HepG2 (cell line): Measurements from ENCODE around the gene FASTK. TPM values are rescaled to one million over a fixed set of nuclear protein-coding genes. Genes with fewer than 3 reads are reported as not detected.
A peak's percentile ranks its signal among the peaks of the same experiment; 100 is the strongest.

ENCODE experiments used
- ADNP ChIP-seq: sonication (generic); formaldehyde crosslinking; IDR thresholded peaks from 2 replicates; pipeline ENCODE4 v1.4.0; 2020; ENCODE audit warnings: missing genetic modification reagents
- ATF1 ChIP-seq: IDR thresholded peaks from 2 replicates; pipeline ENCODE4 v1.6.1; 2016; ENCODE audit warnings: mild to moderate bottlenecking, control low read depth
- HNRNPH1 ChIP-seq: fragments of 200-400 bp; formaldehyde crosslinking; optimal IDR thresholded peaks from 2 replicates; pipeline ENCODE3; 2017; ENCODE audit warnings: mild to moderate bottlenecking, low read depth, low read length
- KAT2B ChIP-seq: fragments of 150-350 bp; IDR thresholded peaks from 2 replicates; pipeline ENCODE4 v1.6.1; 2014; ENCODE audit warnings: low read depth, low read length, borderline replicate concordance
- KDM6A ChIP-seq: IDR thresholded peaks from 2 replicates; pipeline ENCODE4 v1.6.1; 2016; ENCODE audit warnings: low read depth
- MYC ChIP-seq: sonication (generic); formaldehyde crosslinking; IDR thresholded peaks from 2 replicates; pipeline ENCODE4 v1.9.0; 2021; ENCODE audit warnings: missing genetic modification reagents, borderline replicate concordance
- NKX3-1 ChIP-seq: sonication (generic); formaldehyde crosslinking; IDR thresholded peaks from 2 replicates; pipeline ENCODE4 v1.5.0; 2020; ENCODE audit warnings: missing genetic modification reagents
- PAF1 ChIP-seq: IDR thresholded peaks from 2 replicates; pipeline ENCODE4 v1.6.1; 2016; ENCODE audit warnings: missing genetic modification reagents, missing compliant biosample characterization
- ZNF605 ChIP-seq: sonication (generic); formaldehyde crosslinking; IDR thresholded peaks from 2 replicates; pipeline ENCODE4 v1.8.0; 2022; ENCODE audit warnings: mild to moderate bottlenecking, missing genetic modification reagents
- polyA plus RNA-seq, 8 experiments: library from polyadenylated mRNA; depleted of rRNA in 3 of 8; stranded (reverse) in 7 of 8; unstranded in 1 of 8; fragments of >200 nt; fragmentation: Illumina TruSeq in 4 of 8; extraction: Trizol in 4 of 8; gene quantifications; 2 replicates each; pipeline versions ENCODE4 v1.2.1 to v1.2.3, GENCODE V29; 2011 to 2016; ENCODE audit warnings: low read depth in 4 of 8, missing spikeins in 1 of 8, mixed read lengths in 1 of 8; ENCODE audit not compliant: insufficient read depth in 1 of 8
- total RNA-seq, 5 experiments: library from RNA; depleted of rRNA; stranded (reverse); fragments of >200 nt; fragmentation: Illumina TruSeq; extraction: Trizol; gene quantifications; 2 replicates each; pipeline ENCODE4 v1.2.3, GENCODE V29; 2016; ENCODE audit warnings: low read depth in 1 of 5
- TF ChIP-seq, protein P1 (sequence below): sonication (generic); formaldehyde crosslinking; IDR thresholded peaks from 2 replicates; pipeline ENCODE4 v1.4.0; 2020; ENCODE audit warnings: missing genetic modification reagents
- TF ChIP-seq, protein P2 (sequence below): sonication (generic); formaldehyde crosslinking; IDR thresholded peaks from 2 replicates; pipeline ENCODE4 v1.5.1; 2020; ENCODE audit warnings: missing genetic modification reagents, mild to moderate bottlenecking, borderline replicate concordance
- TF ChIP-seq, protein P3 (sequence below): sonication (generic); formaldehyde crosslinking; IDR thresholded peaks from 2 replicates; pipeline ENCODE4 v1.5.0; 2020; ENCODE audit warnings: missing genetic modification reagents, mild to moderate bottlenecking, borderline replicate concordance
- TF ChIP-seq, protein P4 (sequence below): sonication (generic); formaldehyde crosslinking; conservative IDR thresholded peaks from 2 replicates; pipeline ENCODE4 v1.4.0; 2020; ENCODE audit warnings: missing genetic modification reagents
- TF ChIP-seq, protein P5 (sequence below): sonication (generic); formaldehyde crosslinking; IDR thresholded peaks from 2 replicates; pipeline ENCODE4 v1.4.0; 2020; ENCODE audit warnings: mild to moderate bottlenecking, missing genetic modification reagents
- TF ChIP-seq, protein P6 (sequence below): IDR thresholded peaks from 2 replicates; pipeline ENCODE4 v1.6.1; 2016; ENCODE audit warnings: missing compliant biosample characterization, missing genetic modification reagents, borderline replicate concordance

Gene FASTK
- total and polyA plus RNA-seq, 2 of the 13 experiments (the other 11 are each of a cell fraction or from before 2014, with no cell fraction given): 52.9 to 55.7 TPM

DNA sequence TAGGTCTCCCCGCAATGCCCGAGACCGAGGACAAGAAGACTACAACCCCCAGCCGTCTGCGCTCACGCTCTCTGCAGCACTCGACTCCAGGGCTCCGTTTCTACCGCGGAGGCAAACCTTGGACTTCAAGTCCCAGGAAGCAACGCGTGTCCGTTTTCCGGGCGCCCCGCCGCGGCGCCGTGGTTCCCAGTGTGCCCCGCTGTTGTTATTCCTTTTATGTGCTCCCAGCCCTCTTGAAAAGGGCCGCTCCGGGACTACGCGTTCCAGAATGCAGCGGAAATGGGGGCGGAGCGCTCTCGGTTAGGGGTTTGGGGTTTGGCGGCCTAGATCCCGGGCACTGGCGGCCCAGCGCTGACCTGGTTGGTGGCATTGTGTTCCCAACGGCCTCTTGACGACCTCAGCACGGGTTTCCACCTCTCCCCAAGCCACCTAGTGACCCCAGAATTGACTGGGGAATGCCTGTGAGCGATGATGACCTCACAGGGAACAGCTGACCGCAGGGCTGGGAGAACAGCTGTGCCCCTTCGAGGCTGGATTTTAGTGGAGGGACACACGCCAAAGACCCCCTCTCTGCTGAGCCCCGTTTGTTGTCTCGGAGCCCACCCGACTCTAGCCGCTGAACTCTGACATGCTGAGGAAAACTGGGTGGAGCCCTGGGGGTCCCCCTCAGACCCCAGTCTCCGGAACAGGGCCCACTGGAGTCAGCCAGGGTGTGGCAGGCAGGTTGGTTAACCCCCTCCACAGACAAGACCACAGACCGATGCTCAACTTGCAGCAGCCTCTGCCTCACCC lies 22.4 kb downstream of the FASTK start (continued):
- TF ChIP-seq, protein P1, sequence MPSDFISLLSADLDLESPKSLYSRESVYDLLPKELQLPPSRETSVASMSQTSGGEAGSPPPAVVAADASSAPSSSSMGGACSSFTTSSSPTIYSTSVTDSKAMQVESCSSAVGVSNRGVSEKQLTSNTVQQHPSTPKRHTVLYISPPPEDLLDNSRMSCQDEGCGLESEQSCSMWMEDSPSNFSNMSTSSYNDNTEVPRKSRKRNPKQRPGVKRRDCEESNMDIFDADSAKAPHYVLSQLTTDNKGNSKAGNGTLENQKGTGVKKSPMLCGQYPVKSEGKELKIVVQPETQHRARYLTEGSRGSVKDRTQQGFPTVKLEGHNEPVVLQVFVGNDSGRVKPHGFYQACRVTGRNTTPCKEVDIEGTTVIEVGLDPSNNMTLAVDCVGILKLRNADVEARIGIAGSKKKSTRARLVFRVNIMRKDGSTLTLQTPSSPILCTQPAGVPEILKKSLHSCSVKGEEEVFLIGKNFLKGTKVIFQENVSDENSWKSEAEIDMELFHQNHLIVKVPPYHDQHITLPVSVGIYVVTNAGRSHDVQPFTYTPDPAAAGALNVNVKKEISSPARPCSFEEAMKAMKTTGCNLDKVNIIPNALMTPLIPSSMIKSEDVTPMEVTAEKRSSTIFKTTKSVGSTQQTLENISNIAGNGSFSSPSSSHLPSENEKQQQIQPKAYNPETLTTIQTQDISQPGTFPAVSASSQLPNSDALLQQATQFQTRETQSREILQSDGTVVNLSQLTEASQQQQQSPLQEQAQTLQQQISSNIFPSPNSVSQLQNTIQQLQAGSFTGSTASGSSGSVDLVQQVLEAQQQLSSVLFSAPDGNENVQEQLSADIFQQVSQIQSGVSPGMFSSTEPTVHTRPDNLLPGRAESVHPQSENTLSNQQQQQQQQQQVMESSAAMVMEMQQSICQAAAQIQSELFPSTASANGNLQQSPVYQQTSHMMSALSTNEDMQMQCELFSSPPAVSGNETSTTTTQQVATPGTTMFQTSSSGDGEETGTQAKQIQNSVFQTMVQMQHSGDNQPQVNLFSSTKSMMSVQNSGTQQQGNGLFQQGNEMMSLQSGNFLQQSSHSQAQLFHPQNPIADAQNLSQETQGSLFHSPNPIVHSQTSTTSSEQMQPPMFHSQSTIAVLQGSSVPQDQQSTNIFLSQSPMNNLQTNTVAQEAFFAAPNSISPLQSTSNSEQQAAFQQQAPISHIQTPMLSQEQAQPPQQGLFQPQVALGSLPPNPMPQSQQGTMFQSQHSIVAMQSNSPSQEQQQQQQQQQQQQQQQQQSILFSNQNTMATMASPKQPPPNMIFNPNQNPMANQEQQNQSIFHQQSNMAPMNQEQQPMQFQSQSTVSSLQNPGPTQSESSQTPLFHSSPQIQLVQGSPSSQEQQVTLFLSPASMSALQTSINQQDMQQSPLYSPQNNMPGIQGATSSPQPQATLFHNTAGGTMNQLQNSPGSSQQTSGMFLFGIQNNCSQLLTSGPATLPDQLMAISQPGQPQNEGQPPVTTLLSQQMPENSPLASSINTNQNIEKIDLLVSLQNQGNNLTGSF (CRISPR knock-in tag): no peak
- TF ChIP-seq, protein P2, sequence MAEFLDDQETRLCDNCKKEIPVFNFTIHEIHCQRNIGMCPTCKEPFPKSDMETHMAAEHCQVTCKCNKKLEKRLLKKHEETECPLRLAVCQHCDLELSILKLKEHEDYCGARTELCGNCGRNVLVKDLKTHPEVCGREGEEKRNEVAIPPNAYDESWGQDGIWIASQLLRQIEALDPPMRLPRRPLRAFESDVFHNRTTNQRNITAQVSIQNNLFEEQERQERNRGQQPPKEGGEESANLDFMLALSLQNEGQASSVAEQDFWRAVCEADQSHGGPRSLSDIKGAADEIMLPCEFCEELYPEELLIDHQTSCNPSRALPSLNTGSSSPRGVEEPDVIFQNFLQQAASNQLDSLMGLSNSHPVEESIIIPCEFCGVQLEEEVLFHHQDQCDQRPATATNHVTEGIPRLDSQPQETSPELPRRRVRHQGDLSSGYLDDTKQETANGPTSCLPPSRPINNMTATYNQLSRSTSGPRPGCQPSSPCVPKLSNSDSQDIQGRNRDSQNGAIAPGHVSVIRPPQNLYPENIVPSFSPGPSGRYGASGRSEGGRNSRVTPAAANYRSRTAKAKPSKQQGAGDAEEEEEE (CRISPR knock-in tag): no peak
- TF ChIP-seq, protein P3, sequence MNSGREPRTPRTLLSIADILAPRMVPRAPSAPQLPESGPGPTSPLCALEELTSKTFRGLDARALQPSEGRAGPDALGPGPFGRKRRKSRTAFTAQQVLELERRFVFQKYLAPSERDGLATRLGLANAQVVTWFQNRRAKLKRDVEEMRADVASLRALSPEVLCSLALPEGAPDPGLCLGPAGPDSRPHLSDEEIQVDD: no peak
- TF ChIP-seq PAF1 (CRISPR knock-in tag) (no peak), NKX3-1 (CRISPR knock-in tag) (0 out of 2 replicates have a peak, but pooled peaks have one; percentile 60), KAT2B (no peak), MYC (CRISPR knock-in tag) (peak; percentile 50; the same call in 1 of the 2 replicates), ZNF605 (CRISPR knock-in tag) (peak; percentile 68; the same call in 1 of the 2 replicates), ATF1 (CRISPR knock-in tag) (peak; percentile 84), KDM6A (CRISPR knock-in tag) (no peak), ADNP (no peak), HNRNPH1 (no peak)
- TF ChIP-seq, protein P4, sequence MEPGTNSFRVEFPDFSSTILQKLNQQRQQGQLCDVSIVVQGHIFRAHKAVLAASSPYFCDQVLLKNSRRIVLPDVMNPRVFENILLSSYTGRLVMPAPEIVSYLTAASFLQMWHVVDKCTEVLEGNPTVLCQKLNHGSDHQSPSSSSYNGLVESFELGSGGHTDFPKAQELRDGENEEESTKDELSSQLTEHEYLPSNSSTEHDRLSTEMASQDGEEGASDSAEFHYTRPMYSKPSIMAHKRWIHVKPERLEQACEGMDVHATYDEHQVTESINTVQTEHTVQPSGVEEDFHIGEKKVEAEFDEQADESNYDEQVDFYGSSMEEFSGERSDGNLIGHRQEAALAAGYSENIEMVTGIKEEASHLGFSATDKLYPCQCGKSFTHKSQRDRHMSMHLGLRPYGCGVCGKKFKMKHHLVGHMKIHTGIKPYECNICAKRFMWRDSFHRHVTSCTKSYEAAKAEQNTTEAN (CRISPR knock-in tag): peak; percentile 37; the same call in 1 of the 2 replicates
- TF ChIP-seq, protein P5, sequence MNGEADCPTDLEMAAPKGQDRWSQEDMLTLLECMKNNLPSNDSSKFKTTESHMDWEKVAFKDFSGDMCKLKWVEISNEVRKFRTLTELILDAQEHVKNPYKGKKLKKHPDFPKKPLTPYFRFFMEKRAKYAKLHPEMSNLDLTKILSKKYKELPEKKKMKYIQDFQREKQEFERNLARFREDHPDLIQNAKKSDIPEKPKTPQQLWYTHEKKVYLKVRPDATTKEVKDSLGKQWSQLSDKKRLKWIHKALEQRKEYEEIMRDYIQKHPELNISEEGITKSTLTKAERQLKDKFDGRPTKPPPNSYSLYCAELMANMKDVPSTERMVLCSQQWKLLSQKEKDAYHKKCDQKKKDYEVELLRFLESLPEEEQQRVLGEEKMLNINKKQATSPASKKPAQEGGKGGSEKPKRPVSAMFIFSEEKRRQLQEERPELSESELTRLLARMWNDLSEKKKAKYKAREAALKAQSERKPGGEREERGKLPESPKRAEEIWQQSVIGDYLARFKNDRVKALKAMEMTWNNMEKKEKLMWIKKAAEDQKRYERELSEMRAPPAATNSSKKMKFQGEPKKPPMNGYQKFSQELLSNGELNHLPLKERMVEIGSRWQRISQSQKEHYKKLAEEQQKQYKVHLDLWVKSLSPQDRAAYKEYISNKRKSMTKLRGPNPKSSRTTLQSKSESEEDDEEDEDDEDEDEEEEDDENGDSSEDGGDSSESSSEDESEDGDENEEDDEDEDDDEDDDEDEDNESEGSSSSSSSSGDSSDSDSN: peak; percentile 64; the same call in 1 of the 2 replicates
- TF ChIP-seq, protein P6, sequence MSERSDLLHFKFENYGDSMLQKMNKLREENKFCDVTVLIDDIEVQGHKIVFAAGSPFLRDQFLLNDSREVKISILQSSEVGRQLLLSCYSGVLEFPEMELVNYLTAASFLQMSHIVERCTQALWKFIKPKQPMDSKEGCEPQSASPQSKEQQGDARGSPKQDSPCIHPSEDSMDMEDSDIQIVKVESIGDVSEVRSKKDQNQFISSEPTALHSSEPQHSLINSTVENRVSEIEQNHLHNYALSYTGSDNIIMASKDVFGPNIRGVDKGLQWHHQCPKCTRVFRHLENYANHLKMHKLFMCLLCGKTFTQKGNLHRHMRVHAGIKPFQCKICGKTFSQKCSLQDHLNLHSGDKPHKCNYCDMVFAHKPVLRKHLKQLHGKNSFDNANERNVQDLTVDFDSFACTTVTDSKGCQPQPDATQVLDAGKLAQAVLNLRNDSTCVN (CRISPR knock-in tag): peak; percentile 89
